ENCODE results near the gene LOXHD1.

Gene LOXHD1

DNA sequence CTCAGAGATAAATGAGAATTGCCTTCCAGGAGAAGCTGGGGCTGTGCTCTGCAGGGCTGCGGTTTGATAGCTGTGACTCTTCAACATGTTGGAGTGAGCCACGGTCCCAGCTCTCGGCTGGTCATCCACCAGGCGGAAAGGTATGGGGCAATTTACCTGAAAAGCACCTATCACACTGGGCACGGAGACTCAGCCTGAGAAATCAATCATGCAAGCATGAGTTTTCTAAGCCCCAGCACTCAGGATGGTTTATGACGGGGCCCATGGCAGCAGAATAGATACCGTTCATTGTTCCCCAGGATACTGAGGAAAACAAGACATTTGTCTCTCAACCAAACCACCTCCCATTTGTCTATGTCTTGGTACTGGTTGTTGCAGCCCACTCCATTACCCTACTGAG, 83.9 kb downstream of the LOXHD1 start:
- no peak for DNase-seq (ENCODE audit: low read depth, low spot score)
- CTCF ChIA-PET, result no interaction called here
- POLR2A ChIA-PET, result no interaction called here

DNA sequence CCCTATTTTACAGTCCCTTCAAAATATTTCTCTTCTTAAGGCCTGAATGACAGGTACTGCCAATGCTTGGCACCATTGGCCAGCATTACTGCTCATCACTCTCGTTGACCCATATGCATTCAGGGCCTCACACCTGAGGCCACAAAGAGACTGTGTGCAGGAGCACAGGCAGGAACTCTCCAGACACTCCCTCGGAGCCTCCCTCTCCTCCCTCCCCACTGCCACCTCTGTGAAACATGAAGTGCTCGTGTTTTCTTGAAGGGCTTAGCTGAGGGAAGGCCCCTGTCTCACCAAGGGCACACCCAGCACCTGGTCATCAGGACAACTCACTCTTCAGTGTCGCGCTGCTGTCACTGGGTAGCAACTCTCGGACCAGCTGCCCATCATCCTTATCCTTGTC, 85.3 kb downstream of the LOXHD1 start:
- CTCF ChIA-PET, result no interaction called here
- TF ChIP-seq, protein P1, sequence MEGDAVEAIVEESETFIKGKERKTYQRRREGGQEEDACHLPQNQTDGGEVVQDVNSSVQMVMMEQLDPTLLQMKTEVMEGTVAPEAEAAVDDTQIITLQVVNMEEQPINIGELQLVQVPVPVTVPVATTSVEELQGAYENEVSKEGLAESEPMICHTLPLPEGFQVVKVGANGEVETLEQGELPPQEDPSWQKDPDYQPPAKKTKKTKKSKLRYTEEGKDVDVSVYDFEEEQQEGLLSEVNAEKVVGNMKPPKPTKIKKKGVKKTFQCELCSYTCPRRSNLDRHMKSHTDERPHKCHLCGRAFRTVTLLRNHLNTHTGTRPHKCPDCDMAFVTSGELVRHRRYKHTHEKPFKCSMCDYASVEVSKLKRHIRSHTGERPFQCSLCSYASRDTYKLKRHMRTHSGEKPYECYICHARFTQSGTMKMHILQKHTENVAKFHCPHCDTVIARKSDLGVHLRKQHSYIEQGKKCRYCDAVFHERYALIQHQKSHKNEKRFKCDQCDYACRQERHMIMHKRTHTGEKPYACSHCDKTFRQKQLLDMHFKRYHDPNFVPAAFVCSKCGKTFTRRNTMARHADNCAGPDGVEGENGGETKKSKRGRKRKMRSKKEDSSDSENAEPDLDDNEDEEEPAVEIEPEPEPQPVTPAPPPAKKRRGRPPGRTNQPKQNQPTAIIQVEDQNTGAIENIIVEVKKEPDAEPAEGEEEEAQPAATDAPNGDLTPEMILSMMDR (IDR thresholded peaks at IDR 0.05; ENCODE audit: insufficient read depth, low read length, missing control alignments), result no peak
- H3K4me3 ChIP-seq (ENCODE audit: low read depth, low read length), result no peak overlapping the region
- POLR2A ChIA-PET, result no interaction called here
- no peak for DNase-seq (ENCODE audit: low read depth, low spot score)

More for the DNA sequence above, 83.9 kb downstream of the LOXHD1 start:
- no peak overlapping the region for H3K4me3 ChIP-seq (ENCODE audit: low read depth, low read length)
- TF ChIP-seq, protein P1 (IDR thresholded peaks at IDR 0.05; ENCODE audit: insufficient read depth, low read length, missing control alignments), result no peak

DNA sequence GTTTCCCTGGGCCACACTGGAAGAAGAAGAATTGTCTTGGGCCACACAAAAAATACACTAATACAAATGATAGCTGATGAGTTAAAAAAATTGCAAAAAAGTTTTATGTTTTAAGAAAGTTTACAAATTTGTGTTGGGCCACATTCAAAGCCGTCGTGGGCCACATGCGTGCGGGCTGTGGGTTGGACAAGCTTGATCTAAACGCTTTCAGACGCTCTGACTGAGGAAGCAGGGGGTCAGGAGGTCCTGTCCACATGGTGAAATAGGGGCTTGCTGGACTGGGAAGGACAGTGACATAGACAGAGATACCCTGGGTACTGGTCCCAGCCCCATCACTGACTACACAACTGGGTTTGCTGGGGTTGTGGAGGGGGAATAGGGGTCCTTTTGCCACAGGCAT, 86.4 kb downstream of the LOXHD1 start:
- no peak overlapping the region for H3K4me3 ChIP-seq (ENCODE audit: low read depth, low read length)
- TF ChIP-seq, protein P1 (IDR thresholded peaks at IDR 0.05; ENCODE audit: insufficient read depth, low read length, missing control alignments), result no peak
- ChIA-PET POLR2A (no interaction called here), CTCF (no interaction called here)
- DNase-seq (ENCODE audit: low read depth, low spot score), result no peak

DNA sequence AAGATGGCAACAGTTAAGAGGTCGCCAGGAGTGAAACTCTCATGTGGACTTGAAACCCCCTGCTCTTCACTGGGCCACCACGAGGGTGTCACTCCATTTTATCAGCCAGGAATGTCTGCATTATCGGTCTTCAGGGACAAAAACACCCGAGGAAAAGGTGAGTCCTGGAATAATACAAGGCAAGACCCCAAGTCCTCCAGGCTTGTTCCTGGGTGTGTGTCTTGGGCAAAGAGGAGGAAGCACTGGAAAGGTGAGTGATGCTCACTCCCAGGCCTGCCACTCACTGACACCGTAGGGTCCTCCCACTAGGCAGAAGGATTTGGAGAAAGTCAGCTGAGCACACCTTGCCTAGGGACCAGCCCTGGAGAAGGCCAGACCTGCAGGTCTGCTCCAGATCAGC, 86.9 kb downstream of the LOXHD1 start:
- TF ChIP-seq, protein P1 (IDR thresholded peaks at IDR 0.05; ENCODE audit: insufficient read depth, low read length, missing control alignments), result no peak
- ChIA-PET POLR2A (no interaction called here), CTCF (no interaction called here)
- H3K4me3 ChIP-seq (ENCODE audit: low read depth, low read length), result no peak overlapping the region
- no peak for DNase-seq (ENCODE audit: low read depth, low spot score)

DNA sequence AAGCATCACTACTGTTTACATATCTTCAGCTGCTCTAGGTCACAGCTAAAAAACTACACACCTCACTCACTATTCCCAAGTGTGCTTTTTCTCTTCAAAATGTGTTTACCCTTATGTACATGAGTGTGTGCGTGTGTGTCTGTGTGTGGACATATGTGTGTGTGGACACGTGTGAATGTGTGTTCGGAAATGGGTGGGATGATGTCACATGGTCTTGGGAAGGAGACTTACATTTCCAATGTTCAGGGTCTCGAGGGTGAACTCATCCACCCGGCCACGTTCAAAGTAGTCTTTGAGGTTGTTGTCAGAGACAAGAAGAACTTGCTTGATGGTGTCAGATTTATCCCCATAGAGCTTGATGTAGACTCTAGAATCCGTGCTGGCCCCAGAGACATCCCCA, 87.8 kb downstream of the LOXHD1 start:
- POLR2A ChIA-PET, result no interaction called here
- no peak overlapping the region for H3K4me3 ChIP-seq (ENCODE audit: low read depth, low read length)
- no peak for DNase-seq (ENCODE audit: low read depth, low spot score)
- TF ChIP-seq, protein P1 (IDR thresholded peaks at IDR 0.05; ENCODE audit: insufficient read depth, low read length, missing control alignments), result no peak
- CTCF ChIA-PET, result no interaction called here

DNA sequence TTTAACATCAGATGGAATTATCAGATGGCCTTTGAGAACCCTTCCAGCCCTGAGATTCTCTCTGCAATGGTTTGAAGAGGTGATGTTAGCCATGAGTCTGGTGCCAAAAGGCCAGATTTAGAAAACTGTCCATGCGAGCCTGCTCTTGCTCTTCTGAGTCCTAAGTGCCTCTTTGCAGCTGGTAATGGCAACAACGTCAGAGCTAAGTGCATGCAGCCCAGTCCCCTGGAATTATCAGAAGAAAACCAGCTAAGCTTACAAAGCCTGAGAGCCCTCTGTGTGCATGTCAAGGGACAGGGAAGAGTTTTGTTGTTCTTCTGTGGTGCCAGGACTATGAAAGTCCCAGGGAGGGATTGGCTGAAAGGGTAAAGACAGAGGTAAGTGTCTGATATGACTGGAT, 89.8 kb downstream of the LOXHD1 start:
- no peak overlapping the region for H3K4me3 ChIP-seq (ENCODE audit: low read depth, low read length)
- ChIA-PET CTCF (no interaction called here), POLR2A (no interaction called here)
- TF ChIP-seq, protein P1 (IDR thresholded peaks at IDR 0.05; ENCODE audit: insufficient read depth, low read length, missing control alignments), result no peak
- DNase-seq (ENCODE audit: low read depth, low spot score), result no peak
